ENCODE data around the gene C1orf87.

DNA sequence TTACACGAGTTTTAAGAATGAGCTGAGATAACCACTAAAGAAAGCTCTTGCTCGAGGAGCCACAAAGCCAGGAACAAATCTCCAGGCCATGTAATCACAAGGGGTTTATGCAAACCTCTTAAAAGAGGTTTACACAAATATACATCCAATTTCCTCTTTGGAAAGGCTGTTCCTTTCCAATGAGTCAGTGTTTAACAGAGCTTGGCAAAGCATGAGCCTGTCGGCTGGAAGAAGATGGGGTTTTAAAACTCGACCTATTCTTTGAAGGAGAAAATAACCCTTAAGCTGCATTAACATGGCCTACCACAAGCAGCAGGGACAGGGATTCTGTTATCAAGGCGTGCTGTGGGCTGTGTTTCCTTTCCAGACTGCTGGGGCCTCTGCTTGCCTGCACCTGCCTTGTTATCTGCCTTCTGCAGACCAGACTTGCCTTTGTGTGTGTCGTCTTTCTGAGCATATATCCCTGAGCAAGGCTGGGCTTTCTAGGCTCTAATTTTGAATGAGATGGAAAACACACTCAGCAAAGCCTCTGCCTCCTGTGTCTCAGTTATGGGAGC, 106.4 kb downstream of the C1orf87 start:
- TF ChIP-seq, protein P1, sequence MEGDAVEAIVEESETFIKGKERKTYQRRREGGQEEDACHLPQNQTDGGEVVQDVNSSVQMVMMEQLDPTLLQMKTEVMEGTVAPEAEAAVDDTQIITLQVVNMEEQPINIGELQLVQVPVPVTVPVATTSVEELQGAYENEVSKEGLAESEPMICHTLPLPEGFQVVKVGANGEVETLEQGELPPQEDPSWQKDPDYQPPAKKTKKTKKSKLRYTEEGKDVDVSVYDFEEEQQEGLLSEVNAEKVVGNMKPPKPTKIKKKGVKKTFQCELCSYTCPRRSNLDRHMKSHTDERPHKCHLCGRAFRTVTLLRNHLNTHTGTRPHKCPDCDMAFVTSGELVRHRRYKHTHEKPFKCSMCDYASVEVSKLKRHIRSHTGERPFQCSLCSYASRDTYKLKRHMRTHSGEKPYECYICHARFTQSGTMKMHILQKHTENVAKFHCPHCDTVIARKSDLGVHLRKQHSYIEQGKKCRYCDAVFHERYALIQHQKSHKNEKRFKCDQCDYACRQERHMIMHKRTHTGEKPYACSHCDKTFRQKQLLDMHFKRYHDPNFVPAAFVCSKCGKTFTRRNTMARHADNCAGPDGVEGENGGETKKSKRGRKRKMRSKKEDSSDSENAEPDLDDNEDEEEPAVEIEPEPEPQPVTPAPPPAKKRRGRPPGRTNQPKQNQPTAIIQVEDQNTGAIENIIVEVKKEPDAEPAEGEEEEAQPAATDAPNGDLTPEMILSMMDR (IDR thresholded peaks at IDR 0.05; ENCODE audit: extremely low read depth in 1 of 2, insufficient read depth in 1 of 2, low read depth in 1 of 2, low read length in 2 of 2): no peak
- TF ChIP-seq GATA2 (IDR thresholded peaks at IDR 0.05; ENCODE audit: insufficient read depth, insufficient read length, low read depth, low read length) (no peak), POLR2AphosphoS5 (IDR thresholded peaks at IDR 0.05; ENCODE audit: insufficient read depth, low read depth, low read length) (no peak), EZH2 (IDR thresholded peaks at IDR 0.05; ENCODE audit: borderline replicate concordance, low read depth, low read length, severe bottlenecking) (no peak), POLR2A (IDR thresholded peaks at IDR 0.05; ENCODE audit: low read depth, low read length) (no peak), FOS (IDR thresholded peaks at IDR 0.05; ENCODE audit: borderline replicate concordance, insufficient read depth, low read length) (no peak), MYC (IDR thresholded peaks at IDR 0.05; ENCODE audit: low read depth, low read length) (no peak), JUN (IDR thresholded peaks at IDR 0.05; ENCODE audit: borderline replicate concordance, insufficient read depth, insufficient read length, low read depth) (no peak)
- TF ChIP-seq, protein P2, sequence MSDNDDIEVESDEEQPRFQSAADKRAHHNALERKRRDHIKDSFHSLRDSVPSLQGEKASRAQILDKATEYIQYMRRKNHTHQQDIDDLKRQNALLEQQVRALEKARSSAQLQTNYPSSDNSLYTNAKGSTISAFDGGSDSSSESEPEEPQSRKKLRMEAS (IDR thresholded peaks at IDR 0.05; ENCODE audit: insufficient read depth, insufficient read length): no peak

Measured in endothelial cell of umbilical vein (primary cell).